ENCODE measurements around the gene TPST2. TPM values are rescaled to one million over a fixed set of nuclear protein-coding genes. Genes with fewer than 3 reads are reported as not detected.

TPST2 gene
- total RNA-seq, 1 donor from 2014 or later = 10.7 TPM

DNA sequence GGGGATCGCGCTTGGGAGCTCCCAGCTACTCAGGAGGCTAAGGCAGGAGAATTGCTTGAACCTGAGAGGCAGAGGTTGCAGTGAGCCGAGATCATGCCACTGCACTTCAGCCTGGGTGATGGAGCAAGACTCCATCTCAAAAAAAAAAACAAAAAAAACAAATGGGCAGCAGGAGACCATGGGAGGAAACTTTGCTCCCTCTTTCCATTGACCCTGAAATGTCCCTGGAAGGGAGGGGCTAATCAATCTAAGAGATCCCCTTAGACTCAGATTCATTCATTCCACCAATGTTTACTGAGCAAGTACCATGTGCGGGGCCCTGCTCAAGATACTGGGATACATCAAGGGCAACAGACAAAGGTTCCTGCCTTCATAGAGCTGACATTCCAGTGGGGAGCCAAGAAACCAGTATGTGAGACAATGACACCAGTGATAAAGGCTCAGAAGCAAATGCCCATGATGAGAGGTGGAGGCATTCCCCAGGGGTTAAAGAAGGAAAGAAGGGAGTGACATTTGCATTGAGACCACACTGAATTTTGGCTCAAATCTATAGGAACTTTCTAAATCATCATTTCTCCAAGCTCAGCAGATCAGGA is 39.9 kb downstream of the TPST2 start:
- Mint-ChIP-seq H3K36me3 (ENCODE audit: low read depth) (no peaks in the 10 kb centered on the region), H3K27ac (ENCODE audit: unreplicated experiment) (no peak overlapping the region), H3K4me3 (no peak overlapping the region), H3K9me3 (no peaks in the 10 kb centered on the region), H3K4me1 (peaks cover 20% of the 10 kb centered on the region), H3K27me3 (ENCODE audit: low read depth) (no peaks in the 10 kb centered on the region)
- TF ChIP-seq, protein P1, sequence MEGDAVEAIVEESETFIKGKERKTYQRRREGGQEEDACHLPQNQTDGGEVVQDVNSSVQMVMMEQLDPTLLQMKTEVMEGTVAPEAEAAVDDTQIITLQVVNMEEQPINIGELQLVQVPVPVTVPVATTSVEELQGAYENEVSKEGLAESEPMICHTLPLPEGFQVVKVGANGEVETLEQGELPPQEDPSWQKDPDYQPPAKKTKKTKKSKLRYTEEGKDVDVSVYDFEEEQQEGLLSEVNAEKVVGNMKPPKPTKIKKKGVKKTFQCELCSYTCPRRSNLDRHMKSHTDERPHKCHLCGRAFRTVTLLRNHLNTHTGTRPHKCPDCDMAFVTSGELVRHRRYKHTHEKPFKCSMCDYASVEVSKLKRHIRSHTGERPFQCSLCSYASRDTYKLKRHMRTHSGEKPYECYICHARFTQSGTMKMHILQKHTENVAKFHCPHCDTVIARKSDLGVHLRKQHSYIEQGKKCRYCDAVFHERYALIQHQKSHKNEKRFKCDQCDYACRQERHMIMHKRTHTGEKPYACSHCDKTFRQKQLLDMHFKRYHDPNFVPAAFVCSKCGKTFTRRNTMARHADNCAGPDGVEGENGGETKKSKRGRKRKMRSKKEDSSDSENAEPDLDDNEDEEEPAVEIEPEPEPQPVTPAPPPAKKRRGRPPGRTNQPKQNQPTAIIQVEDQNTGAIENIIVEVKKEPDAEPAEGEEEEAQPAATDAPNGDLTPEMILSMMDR (conservative IDR thresholded peaks at IDR 0.05) = no peak
- no peak for DNase-seq (ENCODE audit: low read depth, low spot score)

DNA sequence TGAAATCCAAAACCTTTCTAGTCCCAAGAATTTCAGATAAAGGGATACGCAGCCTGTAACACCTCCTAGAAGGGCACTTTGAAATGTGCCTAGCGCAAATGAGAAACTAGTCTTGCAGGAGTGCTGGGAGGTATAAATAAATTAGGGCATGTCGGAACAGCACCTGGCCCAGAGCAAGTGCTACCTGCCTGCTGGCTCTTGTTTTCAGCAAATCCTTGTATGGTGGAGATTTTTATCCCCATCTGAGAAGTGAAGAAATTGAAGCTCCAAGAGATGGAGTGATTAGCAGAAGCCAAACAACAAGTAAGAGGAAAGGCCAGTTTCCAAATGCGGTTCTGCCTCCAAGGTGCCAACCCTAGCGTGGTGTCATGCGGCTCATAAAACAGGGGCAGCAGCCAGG is 40.9 kb downstream of the TPST2 start:
- H3K27me3 Mint-ChIP-seq (ENCODE audit: low read depth) = no peaks in the 10 kb centered on the region
- TF ChIP-seq, protein P1 (conservative IDR thresholded peaks at IDR 0.05) = no peak
- no peak overlapping the region for H3K4me3 Mint-ChIP-seq
- H3K9me3 Mint-ChIP-seq = no peaks in the 10 kb centered on the region
- no peak overlapping the region for H3K27ac Mint-ChIP-seq (ENCODE audit: unreplicated experiment)
- H3K4me1 Mint-ChIP-seq = peaks cover 20% of the 10 kb centered on the region
- no peaks in the 10 kb centered on the region for H3K36me3 Mint-ChIP-seq (ENCODE audit: low read depth)
- no peak for DNase-seq (ENCODE audit: low read depth, low spot score)

DNA sequence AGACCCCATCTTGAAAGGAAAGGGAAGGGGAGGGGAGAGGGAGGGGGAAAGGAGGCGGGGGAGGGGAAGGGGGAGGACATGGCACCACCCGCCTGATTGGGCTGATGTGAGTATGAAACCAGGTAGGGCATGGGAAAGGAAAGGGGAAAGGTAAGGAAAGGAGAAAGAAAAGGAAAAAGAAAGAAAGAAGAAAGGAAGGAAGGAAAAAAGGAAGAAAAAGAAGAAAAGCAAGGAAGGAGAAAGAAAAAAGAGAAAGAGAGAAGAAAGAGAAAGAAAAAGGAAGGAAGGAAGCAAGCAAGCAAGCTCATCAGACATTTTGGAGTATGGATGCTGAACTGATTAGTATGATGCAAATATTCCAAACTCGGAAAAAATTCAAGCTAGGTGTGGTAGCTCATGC is 41.6 kb downstream of the TPST2 start:
- no peaks in the 10 kb centered on the region for H3K36me3 Mint-ChIP-seq (ENCODE audit: low read depth)
- no peaks in the 10 kb centered on the region for H3K9me3 Mint-ChIP-seq
- TF ChIP-seq, protein P1 (conservative IDR thresholded peaks at IDR 0.05) = no peak
- no peak for DNase-seq (ENCODE audit: low read depth, low spot score)
- no peaks in the 10 kb centered on the region for H3K27me3 Mint-ChIP-seq (ENCODE audit: low read depth)
- H3K4me3 Mint-ChIP-seq = no peak overlapping the region
- no peak overlapping the region for H3K27ac Mint-ChIP-seq (ENCODE audit: unreplicated experiment)
- peaks cover 20% of the 10 kb centered on the region for H3K4me1 Mint-ChIP-seq

DNA sequence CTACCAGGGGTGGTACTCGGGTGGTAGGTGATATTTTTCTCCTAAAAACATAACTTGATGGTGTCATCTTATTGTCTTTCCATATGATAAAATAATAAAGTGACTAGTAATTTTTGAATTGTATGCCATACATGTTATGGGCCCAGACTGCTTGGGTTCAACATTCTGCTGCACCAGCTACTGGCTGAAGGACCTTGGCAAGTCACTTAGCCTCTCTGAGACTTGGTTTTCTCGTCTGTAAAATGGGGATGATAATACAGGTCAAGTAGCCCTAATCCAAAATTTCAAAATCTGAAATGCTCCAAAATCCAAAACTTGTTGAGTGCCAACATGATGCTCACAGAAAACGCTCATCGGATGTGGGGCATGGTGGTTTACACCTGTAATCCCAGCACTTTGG is 42.1 kb downstream of the TPST2 start:
- Mint-ChIP-seq H3K27ac (ENCODE audit: unreplicated experiment) (no peak overlapping the region), H3K27me3 (ENCODE audit: low read depth) (no peaks in the 10 kb centered on the region), H3K4me3 (no peak overlapping the region), H3K9me3 (no peaks in the 10 kb centered on the region), H3K4me1 (peaks cover 16% of the 10 kb centered on the region), H3K36me3 (ENCODE audit: low read depth) (no peaks in the 10 kb centered on the region)
- TF ChIP-seq, protein P1 (conservative IDR thresholded peaks at IDR 0.05) = no peak
- DNase-seq (ENCODE audit: low read depth, low spot score) = no peak

DNA sequence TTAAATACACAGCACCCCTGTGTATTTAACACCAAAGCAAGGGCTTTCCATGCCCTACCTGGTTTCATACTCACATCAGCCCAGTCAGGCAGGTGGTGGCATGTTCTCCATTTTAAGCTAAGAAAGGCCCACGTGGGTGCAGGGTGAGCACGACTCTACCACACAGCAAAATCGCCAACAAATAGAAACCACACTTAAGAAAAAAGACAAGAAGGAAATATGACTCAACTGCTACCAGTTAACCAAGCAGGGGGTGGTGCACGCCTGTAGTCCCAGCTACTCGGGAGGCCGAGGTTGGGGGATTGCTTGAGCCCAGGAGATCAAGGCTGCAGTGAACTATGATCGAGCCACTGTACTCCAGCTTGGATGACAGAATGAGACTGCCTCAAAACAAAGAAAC is 42.5 kb downstream of the TPST2 start:
- no peaks in the 10 kb centered on the region for H3K36me3 Mint-ChIP-seq (ENCODE audit: low read depth)
- H3K4me1 Mint-ChIP-seq = peaks cover 16% of the 10 kb centered on the region
- H3K4me3 Mint-ChIP-seq = no peak overlapping the region
- H3K27me3 Mint-ChIP-seq (ENCODE audit: low read depth) = no peaks in the 10 kb centered on the region
- no peak overlapping the region for H3K27ac Mint-ChIP-seq (ENCODE audit: unreplicated experiment)
- H3K9me3 Mint-ChIP-seq = no peaks in the 10 kb centered on the region
- no peak for DNase-seq (ENCODE audit: low read depth, low spot score)
- TF ChIP-seq, protein P1 (conservative IDR thresholded peaks at IDR 0.05) = no peak
